ENCODE results near the gene BEX4.
A peak's percentile ranks its signal among the peaks of the same experiment; 100 is the strongest.
"Not testable (repeated sequence)": the region's sequence is repeated elsewhere in the genome, so short reads cannot be mapped to it uniquely, and the experiment has no call there.

The BEX4 gene

GRCh38 chrX:103183912-103184311 lies 31.0 kb upstream of the BEX4 start:
- TF ChIP-seq, protein P1, sequence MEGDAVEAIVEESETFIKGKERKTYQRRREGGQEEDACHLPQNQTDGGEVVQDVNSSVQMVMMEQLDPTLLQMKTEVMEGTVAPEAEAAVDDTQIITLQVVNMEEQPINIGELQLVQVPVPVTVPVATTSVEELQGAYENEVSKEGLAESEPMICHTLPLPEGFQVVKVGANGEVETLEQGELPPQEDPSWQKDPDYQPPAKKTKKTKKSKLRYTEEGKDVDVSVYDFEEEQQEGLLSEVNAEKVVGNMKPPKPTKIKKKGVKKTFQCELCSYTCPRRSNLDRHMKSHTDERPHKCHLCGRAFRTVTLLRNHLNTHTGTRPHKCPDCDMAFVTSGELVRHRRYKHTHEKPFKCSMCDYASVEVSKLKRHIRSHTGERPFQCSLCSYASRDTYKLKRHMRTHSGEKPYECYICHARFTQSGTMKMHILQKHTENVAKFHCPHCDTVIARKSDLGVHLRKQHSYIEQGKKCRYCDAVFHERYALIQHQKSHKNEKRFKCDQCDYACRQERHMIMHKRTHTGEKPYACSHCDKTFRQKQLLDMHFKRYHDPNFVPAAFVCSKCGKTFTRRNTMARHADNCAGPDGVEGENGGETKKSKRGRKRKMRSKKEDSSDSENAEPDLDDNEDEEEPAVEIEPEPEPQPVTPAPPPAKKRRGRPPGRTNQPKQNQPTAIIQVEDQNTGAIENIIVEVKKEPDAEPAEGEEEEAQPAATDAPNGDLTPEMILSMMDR (IDR thresholded peaks at IDR 0.05; ENCODE audit: borderline replicate concordance, control extremely low read depth, extremely low read depth, insufficient read depth, missing control alignments): no peak
- in situ Hi-C loops (cut with MboI; ENCODE audit: low sequenced_read_pairs, unreplicated experiment): no loop called here
- no peak for DNase-seq (ENCODE audit: low spot score)

GRCh38 chrX:103187953-103188475 lies 26.9 kb upstream of the BEX4 start:
- TF ChIP-seq, protein P1 (IDR thresholded peaks at IDR 0.05; ENCODE audit: borderline replicate concordance, control extremely low read depth, extremely low read depth, insufficient read depth, missing control alignments): no peak
- in situ Hi-C loops (cut with MboI; ENCODE audit: low sequenced_read_pairs, unreplicated experiment): no loop called here
- no peak for DNase-seq (ENCODE audit: low spot score)

DNA sequence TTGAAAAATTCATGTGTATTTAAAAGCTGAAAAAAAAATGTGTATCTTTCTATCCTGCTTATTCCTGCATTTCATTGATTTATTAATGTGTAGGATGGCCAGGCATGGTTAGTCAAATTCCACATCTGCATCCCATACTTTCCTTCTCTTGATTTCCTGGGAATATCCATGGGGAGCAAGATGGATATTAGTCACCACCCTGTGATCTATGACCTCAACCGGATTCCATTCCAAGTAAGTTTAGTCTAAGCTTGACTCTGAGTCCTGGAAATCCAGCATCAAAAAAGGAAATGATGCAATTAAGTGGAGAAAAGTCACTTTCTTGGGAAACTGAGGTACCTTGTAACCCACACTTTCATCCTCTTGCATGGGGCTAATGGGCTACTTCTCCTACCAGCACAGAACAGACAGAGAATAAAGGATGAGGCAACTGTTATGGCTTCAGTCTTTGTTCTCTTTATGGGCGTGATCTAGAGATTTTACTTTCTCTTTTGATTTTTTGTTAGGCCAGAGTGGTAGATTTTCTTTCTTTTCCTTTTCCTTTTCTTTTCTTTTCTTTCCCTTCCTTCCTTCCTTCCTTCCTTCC lies 17.1 kb upstream of the BEX4 start:
- in situ Hi-C loops (cut with MboI; ENCODE audit: low sequenced_read_pairs, unreplicated experiment): no loop called here
- no peak for DNase-seq (ENCODE audit: low spot score)
- TF ChIP-seq, protein P1 (IDR thresholded peaks at IDR 0.05; ENCODE audit: borderline replicate concordance, control extremely low read depth, extremely low read depth, insufficient read depth, missing control alignments): no peak

DNA sequence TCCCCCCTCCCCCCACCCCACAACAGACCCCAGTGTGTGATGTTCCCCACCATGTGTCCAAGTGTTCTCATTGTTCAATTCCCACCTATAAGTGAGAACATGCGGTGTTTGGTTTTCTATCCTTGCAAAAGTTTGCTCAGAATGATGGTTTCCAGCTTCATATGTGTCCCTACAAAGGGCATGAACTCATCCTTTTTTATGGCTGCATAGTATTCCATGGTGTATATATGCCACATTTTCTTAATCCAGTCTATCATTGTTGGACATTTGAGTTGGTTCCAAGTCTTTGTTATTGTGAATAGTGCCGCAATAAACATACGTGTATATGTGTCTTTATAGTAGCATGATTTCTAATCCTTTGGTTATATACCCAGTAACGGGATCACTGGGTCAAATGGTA lies 16.2 kb upstream of the BEX4 start:
- DNase-seq (ENCODE audit: low spot score); in situ Hi-C loops (cut with MboI; ENCODE audit: low sequenced_read_pairs, unreplicated experiment): not testable (repeated sequence)

DNA sequence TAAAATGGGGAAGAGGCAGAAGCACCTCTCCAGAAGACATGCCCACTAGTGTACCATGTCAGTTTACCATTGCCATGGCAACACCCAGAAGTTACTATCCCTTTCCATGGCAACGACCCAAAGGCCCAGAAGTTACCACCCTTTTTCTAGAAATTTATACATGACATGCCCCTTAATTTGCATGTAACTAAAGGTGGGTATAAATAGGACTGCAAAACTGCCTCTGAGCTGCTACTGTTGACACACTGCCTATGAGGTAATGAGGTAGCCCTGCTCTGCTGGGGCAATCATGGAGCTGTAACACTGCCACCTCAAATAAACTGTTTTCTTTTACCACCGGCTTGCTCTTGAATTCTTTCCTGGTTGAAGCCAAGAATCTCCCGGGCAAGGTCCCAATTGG lies 13.9 kb upstream of the BEX4 start:
- DNase-seq (ENCODE audit: low spot score): no peak
- TF ChIP-seq, protein P1 (IDR thresholded peaks at IDR 0.05; ENCODE audit: borderline replicate concordance, control extremely low read depth, extremely low read depth, insufficient read depth, missing control alignments): no peak
- in situ Hi-C loops (cut with MboI; ENCODE audit: low sequenced_read_pairs, unreplicated experiment): loop anchor here (25.0 kb wide), 1 partner anchor 261 kb away; no protein-coding TSS in a partner anchor

DNA sequence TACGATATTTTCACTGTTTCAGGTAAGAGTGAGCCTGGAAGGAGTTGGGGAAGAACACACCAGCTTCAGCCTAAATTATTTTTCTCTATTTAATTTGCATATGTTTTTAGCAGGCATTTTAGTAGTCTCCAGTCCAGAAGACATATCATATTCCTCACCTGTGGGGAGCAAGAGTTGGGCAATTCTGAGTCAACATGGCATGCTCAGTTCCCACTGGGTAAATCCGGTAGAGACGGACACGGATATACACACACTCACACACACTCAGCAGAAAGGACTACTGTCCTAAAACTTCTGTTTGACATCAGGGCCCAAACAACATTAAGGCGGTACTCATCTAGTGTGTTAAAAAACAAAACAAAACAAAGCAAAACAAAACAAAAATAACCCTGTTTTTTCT lies 4.9 kb upstream of the BEX4 start:
- DNase-seq (ENCODE audit: low spot score): no peak
- TF ChIP-seq, protein P1 (IDR thresholded peaks at IDR 0.05; ENCODE audit: borderline replicate concordance, control extremely low read depth, extremely low read depth, insufficient read depth, missing control alignments): no peak
- in situ Hi-C loops (cut with MboI; ENCODE audit: low sequenced_read_pairs, unreplicated experiment): loop anchor here (25.0 kb wide), 1 partner anchor 252 kb away; no protein-coding TSS in a partner anchor

- in situ Hi-C loops (cut with MboI; ENCODE audit: low sequenced_read_pairs, unreplicated experiment): loop anchor here (25.0 kb wide), 1 partner anchor 251 kb away; no protein-coding TSS in a partner anchor
- DNase-seq (ENCODE audit: low spot score): peak; percentile 32
- TF ChIP-seq, protein P1 (IDR thresholded peaks at IDR 0.05; ENCODE audit: borderline replicate concordance, control extremely low read depth, extremely low read depth, insufficient read depth, missing control alignments): peak; percentile 54
These were observed 3.7 kb upstream of the BEX4 start for GRCh38 chrX:103211012-103211715.
